K562 (cell line): ENCODE data around the gene SPAG9. TPM values are rescaled to one million over a fixed set of nuclear protein-coding genes. Genes with fewer than 3 reads are reported as not detected.

ENCODE experiments used
- CC2D1A ChIP-seq: fragments of 450-650 bp; IDR thresholded peaks from 2 replicates; pipeline ENCODE4 v1.6.1; 2017; ENCODE audit warnings: mild to moderate bottlenecking
- IRF2 ChIP-seq: sonication (generic); formaldehyde crosslinking; IDR thresholded peaks from 2 replicates; pipeline ENCODE4 v1.8.1; 2022; ENCODE audit warnings: mild to moderate bottlenecking, missing genetic modification reagents
- LCOR ChIP-seq: sonication (generic); formaldehyde crosslinking; IDR thresholded peaks from 2 replicates; pipeline ENCODE4 v1.8.0; 2022; ENCODE audit warnings: mild to moderate bottlenecking, missing genetic modification reagents
- RBM22 ChIP-seq: fragments of 200-400 bp; formaldehyde crosslinking; IDR thresholded peaks from 2 replicates; pipeline ENCODE4 v1.6.1; 2018; ENCODE audit warnings: low read length, low read depth; ENCODE audit not compliant: poor library complexity, severe bottlenecking
- ZFP36 ChIP-seq: fragments of 150-350 bp; IDR thresholded peaks from 2 replicates; pipeline ENCODE4 v1.6.1; 2018; ENCODE audit warnings: low read length, low read depth; ENCODE audit not compliant: partially characterized antibody
- polyA plus RNA-seq, 8 experiments: library from polyadenylated mRNA; depleted of rRNA in 4 of 8; stranded (reverse) in 5 of 8; unstranded in 3 of 8; fragments of >200 nt; fragmentation: Nextera tagmentation in 2 of 8; fragmentation: Illumina TruSeq in 1 of 8; extraction: Ambion mirVana in 2 of 8; extraction: Trizol in 1 of 8; gene quantifications; 2 replicates each; pipeline versions ENCODE4 v1.2.1 to v1.2.3, GENCODE V29; 2011 to 2014; ENCODE audit warnings: inconsistent platforms in 1 of 8, missing spikeins in 1 of 8
- total RNA-seq, 7 experiments: library from RNA; depleted of rRNA in 6 of 7; stranded (reverse); fragments of >200 nt in 6 of 7; fragmentation: Illumina TruSeq in 2 of 7; extraction: Trizol in 2 of 7; gene quantifications; 2 replicates each; pipeline versions ENCODE4 v1.2.1 to v1.2.3, GENCODE V29; 2011 to 2021; ENCODE audit warnings: low replicate concordance in 1 of 7
- TF ChIP-seq, protein P1 (sequence below), 3 experiments: IDR thresholded peaks in 2 of 3; conservative IDR thresholded peaks in 1 of 3; 2 replicates each; pipeline ENCODE4 v1.5.1; 2011 to 2012; ENCODE audit warnings: low read length in 3 of 3, mild to moderate bottlenecking in 3 of 3, control low read depth in 2 of 3, improper control_type of control experiment in 1 of 3, inconsistent platforms in 1 of 3, low read depth in 1 of 3, mixed read lengths in 1 of 3, moderate library complexity in 1 of 3; ENCODE audit not compliant: insufficient read depth in 2 of 3
- TF ChIP-seq, protein P2 (sequence below): sonication (generic); formaldehyde crosslinking; IDR thresholded peaks from 2 replicates; pipeline ENCODE4 v1.8.1; 2023; ENCODE audit warnings: mild to moderate bottlenecking, missing genetic modification reagents, moderate library complexity
- TF ChIP-seq, protein P3 (sequence below), 2 experiments: fragments of 450-650 bp; IDR thresholded peaks; 2 replicates each; pipeline ENCODE4 v1.6.1; 2016
- TF ChIP-seq, protein P4 (sequence below), 2 experiments: fragments of 450-650 bp in 1 of 2; sonication (generic) in 1 of 2; formaldehyde crosslinking in 1 of 2; IDR thresholded peaks in 1 of 2; conservative IDR thresholded peaks in 1 of 2; 2 replicates each; pipeline versions ENCODE4 v1.6.1 to v1.8.1; 2016 to 2023; ENCODE audit warnings: mild to moderate bottlenecking in 2 of 2, moderate library complexity in 2 of 2, inconsistent platforms in 1 of 2, missing genetic modification reagents in 1 of 2
- TF ChIP-seq, protein P5 (sequence below): fragments of 250-450 bp; sonication (Bioruptor Pico); IDR thresholded peaks from 2 replicates; pipeline ENCODE4 v1.8.0; 2021; ENCODE audit warnings: moderate library complexity, mild to moderate bottlenecking, inconsistent platforms
- TF ChIP-seq, protein P6 (sequence below): IDR thresholded peaks from 2 replicates; pipeline ENCODE4 v1.6.1; 2012; ENCODE audit warnings: low read depth, low read length, improper control_type of control experiment, borderline replicate concordance

SPAG9 gene
- total and polyA plus RNA-seq, 9 of the 15 experiments (the other 6 are each of a cell fraction or from before 2014, with no cell fraction given) = 12.2 to 99.2 (median 58.2) TPM

DNA sequence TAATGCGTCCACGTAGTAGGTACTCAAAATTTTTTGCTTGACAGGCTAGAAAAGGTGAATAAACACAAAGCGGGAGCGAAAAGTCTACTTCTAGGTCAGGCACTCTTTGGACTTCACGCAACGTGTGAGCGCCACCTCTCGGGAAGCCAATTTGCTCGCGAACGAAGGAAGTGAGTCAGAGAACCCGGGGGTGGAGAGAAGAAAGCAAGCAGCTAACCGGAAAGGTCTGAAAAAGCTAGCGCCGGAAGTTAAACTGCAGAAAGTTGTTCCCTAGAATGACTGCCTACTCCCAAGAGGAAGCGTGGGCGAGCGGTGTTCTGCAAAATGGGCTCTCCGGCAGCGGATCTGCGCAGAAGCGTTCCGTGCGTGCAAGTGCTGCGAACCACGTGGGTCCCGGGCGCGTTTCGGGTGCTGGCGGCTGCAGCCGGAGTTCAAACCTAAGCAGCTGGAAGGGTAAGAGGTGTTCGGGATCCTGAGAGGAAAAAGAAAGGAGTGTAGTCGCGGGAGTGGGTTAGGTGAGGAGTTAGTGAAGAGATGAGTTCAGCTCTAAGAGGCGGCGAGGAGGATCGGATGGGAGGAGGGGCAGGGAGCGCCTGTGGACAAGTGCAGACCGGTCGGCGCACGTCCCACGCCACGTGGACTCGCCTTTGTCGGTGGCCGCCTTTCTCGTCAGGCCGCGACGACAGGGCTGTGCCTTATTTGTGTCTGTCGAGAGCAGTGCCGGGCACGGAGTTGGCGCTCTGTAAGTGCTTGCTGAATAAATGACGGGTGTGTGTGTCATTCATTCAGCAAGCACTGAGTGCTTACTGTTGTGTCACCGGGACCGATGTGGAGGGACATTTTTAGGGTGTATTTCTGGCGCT is 32.8 kb upstream of the SPAG9 start, which contains the start of gene NME1 (continued):
- TF ChIP-seq, protein P1, sequence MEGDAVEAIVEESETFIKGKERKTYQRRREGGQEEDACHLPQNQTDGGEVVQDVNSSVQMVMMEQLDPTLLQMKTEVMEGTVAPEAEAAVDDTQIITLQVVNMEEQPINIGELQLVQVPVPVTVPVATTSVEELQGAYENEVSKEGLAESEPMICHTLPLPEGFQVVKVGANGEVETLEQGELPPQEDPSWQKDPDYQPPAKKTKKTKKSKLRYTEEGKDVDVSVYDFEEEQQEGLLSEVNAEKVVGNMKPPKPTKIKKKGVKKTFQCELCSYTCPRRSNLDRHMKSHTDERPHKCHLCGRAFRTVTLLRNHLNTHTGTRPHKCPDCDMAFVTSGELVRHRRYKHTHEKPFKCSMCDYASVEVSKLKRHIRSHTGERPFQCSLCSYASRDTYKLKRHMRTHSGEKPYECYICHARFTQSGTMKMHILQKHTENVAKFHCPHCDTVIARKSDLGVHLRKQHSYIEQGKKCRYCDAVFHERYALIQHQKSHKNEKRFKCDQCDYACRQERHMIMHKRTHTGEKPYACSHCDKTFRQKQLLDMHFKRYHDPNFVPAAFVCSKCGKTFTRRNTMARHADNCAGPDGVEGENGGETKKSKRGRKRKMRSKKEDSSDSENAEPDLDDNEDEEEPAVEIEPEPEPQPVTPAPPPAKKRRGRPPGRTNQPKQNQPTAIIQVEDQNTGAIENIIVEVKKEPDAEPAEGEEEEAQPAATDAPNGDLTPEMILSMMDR (IDR thresholded peaks at IDR 0.05 in 2 of 3, conservative IDR thresholded peaks at IDR 0.05 in 1 of 3; ENCODE audit: insufficient read depth in 2 of 3, low read depth in 1 of 3, low read length in 3 of 3) = peak; percentile 89 to 99 (median 96)
- TF ChIP-seq, protein P2, sequence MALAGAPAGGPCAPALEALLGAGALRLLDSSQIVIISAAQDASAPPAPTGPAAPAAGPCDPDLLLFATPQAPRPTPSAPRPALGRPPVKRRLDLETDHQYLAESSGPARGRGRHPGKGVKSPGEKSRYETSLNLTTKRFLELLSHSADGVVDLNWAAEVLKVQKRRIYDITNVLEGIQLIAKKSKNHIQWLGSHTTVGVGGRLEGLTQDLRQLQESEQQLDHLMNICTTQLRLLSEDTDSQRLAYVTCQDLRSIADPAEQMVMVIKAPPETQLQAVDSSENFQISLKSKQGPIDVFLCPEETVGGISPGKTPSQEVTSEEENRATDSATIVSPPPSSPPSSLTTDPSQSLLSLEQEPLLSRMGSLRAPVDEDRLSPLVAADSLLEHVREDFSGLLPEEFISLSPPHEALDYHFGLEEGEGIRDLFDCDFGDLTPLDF = peak; percentile 88
- no peak for TF ChIP-seq IRF2
- peak; percentile 86 for TF ChIP-seq RBM22
- TF ChIP-seq, protein P3, sequence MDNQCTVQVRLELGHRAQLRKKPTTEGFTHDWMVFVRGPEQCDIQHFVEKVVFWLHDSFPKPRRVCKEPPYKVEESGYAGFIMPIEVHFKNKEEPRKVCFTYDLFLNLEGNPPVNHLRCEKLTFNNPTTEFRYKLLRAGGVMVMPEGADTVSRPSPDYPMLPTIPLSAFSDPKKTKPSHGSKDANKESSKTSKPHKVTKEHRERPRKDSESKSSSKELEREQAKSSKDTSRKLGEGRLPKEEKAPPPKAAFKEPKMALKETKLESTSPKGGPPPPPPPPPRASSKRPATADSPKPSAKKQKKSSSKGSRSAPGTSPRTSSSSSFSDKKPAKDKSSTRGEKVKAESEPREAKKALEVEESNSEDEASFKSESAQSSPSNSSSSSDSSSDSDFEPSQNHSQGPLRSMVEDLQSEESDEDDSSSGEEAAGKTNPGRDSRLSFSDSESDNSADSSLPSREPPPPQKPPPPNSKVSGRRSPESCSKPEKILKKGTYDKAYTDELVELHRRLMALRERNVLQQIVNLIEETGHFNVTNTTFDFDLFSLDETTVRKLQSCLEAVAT (IDR thresholded peaks at IDR 0.05) = peak; percentile 87 to 88
- peak; percentile 85 for TF ChIP-seq CC2D1A
- TF ChIP-seq, protein P4, sequence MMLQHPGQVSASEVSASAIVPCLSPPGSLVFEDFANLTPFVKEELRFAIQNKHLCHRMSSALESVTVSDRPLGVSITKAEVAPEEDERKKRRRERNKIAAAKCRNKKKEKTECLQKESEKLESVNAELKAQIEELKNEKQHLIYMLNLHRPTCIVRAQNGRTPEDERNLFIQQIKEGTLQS (IDR thresholded peaks at IDR 0.05) = no peak
- TF ChIP-seq, protein P4 (CRISPR knock-in tag; conservative IDR thresholded peaks at IDR 0.05) = peak; percentile 95
- peak; percentile 74 for TF ChIP-seq LCOR
- TF ChIP-seq ZFP36 = peak; percentile 24
- TF ChIP-seq, protein P5, sequence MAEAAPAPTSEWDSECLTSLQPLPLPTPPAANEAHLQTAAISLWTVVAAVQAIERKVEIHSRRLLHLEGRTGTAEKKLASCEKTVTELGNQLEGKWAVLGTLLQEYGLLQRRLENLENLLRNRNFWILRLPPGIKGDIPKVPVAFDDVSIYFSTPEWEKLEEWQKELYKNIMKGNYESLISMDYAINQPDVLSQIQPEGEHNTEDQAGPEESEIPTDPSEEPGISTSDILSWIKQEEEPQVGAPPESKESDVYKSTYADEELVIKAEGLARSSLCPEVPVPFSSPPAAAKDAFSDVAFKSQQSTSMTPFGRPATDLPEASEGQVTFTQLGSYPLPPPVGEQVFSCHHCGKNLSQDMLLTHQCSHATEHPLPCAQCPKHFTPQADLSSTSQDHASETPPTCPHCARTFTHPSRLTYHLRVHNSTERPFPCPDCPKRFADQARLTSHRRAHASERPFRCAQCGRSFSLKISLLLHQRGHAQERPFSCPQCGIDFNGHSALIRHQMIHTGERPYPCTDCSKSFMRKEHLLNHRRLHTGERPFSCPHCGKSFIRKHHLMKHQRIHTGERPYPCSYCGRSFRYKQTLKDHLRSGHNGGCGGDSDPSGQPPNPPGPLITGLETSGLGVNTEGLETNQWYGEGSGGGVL = no peak
- TF ChIP-seq, protein P6, sequence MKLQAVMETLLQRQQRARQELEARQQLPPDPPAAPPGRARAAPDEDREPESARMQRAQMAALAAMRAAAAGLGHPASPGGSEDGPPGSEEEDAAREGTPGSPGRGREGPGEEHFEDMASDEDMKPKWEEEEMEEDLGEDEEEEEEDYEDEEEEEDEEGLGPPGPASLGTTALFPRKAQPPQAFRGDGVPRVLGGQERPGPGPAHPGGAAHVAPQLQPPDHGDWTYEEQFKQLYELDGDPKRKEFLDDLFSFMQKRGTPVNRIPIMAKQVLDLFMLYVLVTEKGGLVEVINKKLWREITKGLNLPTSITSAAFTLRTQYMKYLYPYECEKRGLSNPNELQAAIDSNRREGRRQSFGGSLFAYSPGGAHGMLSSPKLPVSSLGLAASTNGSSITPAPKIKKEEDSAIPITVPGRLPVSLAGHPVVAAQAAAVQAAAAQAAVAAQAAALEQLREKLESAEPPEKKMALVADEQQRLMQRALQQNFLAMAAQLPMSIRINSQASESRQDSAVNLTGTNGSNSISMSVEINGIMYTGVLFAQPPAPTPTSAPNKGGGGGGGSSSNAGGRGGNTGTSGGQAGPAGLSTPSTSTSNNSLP = peak; percentile 64
